Left ventricle myocardium inferior (tissue), 1 donor: Measurements from ENCODE around the gene STRIP2. TPM values are rescaled to one million over a fixed set of nuclear protein-coding genes. Genes with fewer than 3 reads are reported as not detected.

Experiments
- total RNA-seq: library from RNA; stranded (reverse); fragmentation: NEBNext Ultra II Directional; extraction: Animal tissue kit (Norgen Biotek cat#: 25700); gene quantifications from one replicate; pipeline ENCODE4 v1.2.1, GENCODE V29; 2021
- donor health status: DM: no; HTN: yes; CAD: no; lungs with severe emphysema.

STRIP2 gene
- total RNA-seq, 1 donor from 2014 or later, result 17.1 TPM

Other genes starting within 250 kb of the STRIP2 start
- gene SMO, start 245.8 kb upstream of the STRIP2 start, total RNA-seq, result 4.6 TPM
- 6.0 TPM for gene AHCYL2, start 209.4 kb upstream of the STRIP2 start, total RNA-seq
- not detected for gene SMKR1, start 68.1 kb downstream of the STRIP2 start, total RNA-seq
- gene NRF1, start 177.3 kb downstream of the STRIP2 start, total RNA-seq, result 9.6 TPM